SJSA1 (cell line): ENCODE measurements around the gene TMEM87B. TPM values are rescaled to one million over a fixed set of nuclear protein-coding genes. Genes with fewer than 3 reads are reported as not detected.
"Not testable (repeated sequence)": the region's sequence is repeated elsewhere in the genome, so short reads cannot be mapped to it uniquely, and the experiment has no call there.

Experiments used
- DNase-seq, 2 experiments: peaks; one replicate each; pipeline ENCODE4 v3.0.0-alpha.2; 2015 to 2020; ENCODE audit warnings: low spot score in 2 of 2, low read depth in 1 of 2
- H3K27ac ChIP-seq: fragments of 250-450 bp; sonication (Bioruptor Pico); 2 replicates; pipeline ENCODE4 v1.5.1; 2020; ENCODE audit warnings: mild to moderate bottlenecking, moderate library complexity
- H3K27me3 ChIP-seq: fragments of 250-450 bp; sonication (Bioruptor Pico); replicated peaks from 2 replicates; pipeline ENCODE4 v1.5.1; 2020; ENCODE audit warnings: mild to moderate bottlenecking, moderate library complexity
- H3K36me3 ChIP-seq: fragments of 250-450 bp; sonication (Bioruptor Pico); 2 replicates; pipeline ENCODE4 v1.5.1; 2020; ENCODE audit warnings: mild to moderate bottlenecking
- H3K4me1 ChIP-seq: fragments of 250-450 bp; sonication (Bioruptor Pico); replicated peaks from 2 replicates; pipeline ENCODE4 v1.6.1; 2021; ENCODE audit warnings: mild to moderate bottlenecking
- H3K4me3 ChIP-seq: fragments of 250-450 bp; sonication (Bioruptor Pico); 2 replicates; pipeline ENCODE4 v1.5.1; 2020; ENCODE audit warnings: mild to moderate bottlenecking
- H3K9me3 ChIP-seq: fragments of 250-450 bp; sonication (Bioruptor Pico); replicated peaks from 2 replicates; pipeline ENCODE4 v1.5.1; 2020; ENCODE audit warnings: mild to moderate bottlenecking
- total RNA-seq: library from RNA; depleted of rRNA; stranded (reverse); fragments of >200 nt; shearing (Covaris generic); gene quantifications from 2 replicates; pipeline ENCODE4 v1.2.3, GENCODE V29; 2014

Gene TMEM87B
- total RNA-seq, 1 experiment from 2014 or later: 32.5 TPM

GRCh38 chr2:112024231-112024630, 30.8 kb upstream of the TMEM87B start:
- Histone ChIP-seq H3K4me1 (no peaks in the 10 kb centered on the region), H3K27ac (no peak overlapping the region), H3K27me3 (peaks cover 5% of the 10 kb centered on the region; the same call in 1 of the 2 replicates), H3K9me3 (no peaks in the 10 kb centered on the region), H3K36me3 (no peaks in the 10 kb centered on the region), H3K4me3 (no peak overlapping the region)
- no peak for DNase-seq

- DNase-seq: no peak
- H3K27me3 ChIP-seq: no peaks in the 10 kb centered on the region; the same call in 1 of the 2 replicates
- H3K36me3 ChIP-seq: no peaks in the 10 kb centered on the region
- no peaks in the 10 kb centered on the region for H3K4me1 ChIP-seq
- H3K27ac ChIP-seq: no peak overlapping the region
- no peaks in the 10 kb centered on the region for H3K9me3 ChIP-seq
- no peak overlapping the region for H3K4me3 ChIP-seq
These were observed 30.1 kb upstream of the TMEM87B start for GRCh38 chr2:112024896-112025491.

GRCh38 chr2:112026509-112026908, 28.6 kb upstream of the TMEM87B start:
- no peak for DNase-seq
- Histone ChIP-seq H3K9me3 (no peaks in the 10 kb centered on the region), H3K4me3 (no peak overlapping the region), H3K36me3 (no peaks in the 10 kb centered on the region), H3K27ac (no peak overlapping the region), H3K4me1 (no peaks in the 10 kb centered on the region), H3K27me3 (no peaks in the 10 kb centered on the region; the same call in 1 of the 2 replicates)

GRCh38 chr2:112027767-112028166, 27.3 kb upstream of the TMEM87B start:
- H3K36me3 ChIP-seq: no peaks in the 10 kb centered on the region
- no peaks in the 10 kb centered on the region for H3K9me3 ChIP-seq
- no peaks in the 10 kb centered on the region; the same call in 1 of the 2 replicates for H3K27me3 ChIP-seq
- H3K4me1 ChIP-seq: no peaks in the 10 kb centered on the region
- no peak overlapping the region for H3K27ac ChIP-seq
- DNase-seq: no peak
- H3K4me3 ChIP-seq: no peak overlapping the region

GRCh38 chr2:112029164-112029563, 25.9 kb upstream of the TMEM87B start:
- no peaks in the 10 kb centered on the region for H3K36me3 ChIP-seq

GRCh38 chr2:112031473-112032223, 23.4 kb upstream of the TMEM87B start:
- H3K27ac ChIP-seq: no peak overlapping the region
- no peaks in the 10 kb centered on the region for H3K9me3 ChIP-seq
- no peaks in the 10 kb centered on the region for H3K36me3 ChIP-seq
- no peaks in the 10 kb centered on the region for H3K4me1 ChIP-seq
- H3K4me3 ChIP-seq: no peak overlapping the region
- no peaks in the 10 kb centered on the region; the same call in 1 of the 2 replicates for H3K27me3 ChIP-seq
- no peak for DNase-seq

More at GRCh38 chr2:112029164-112029563, 25.9 kb upstream of the TMEM87B start:
- no peaks in the 10 kb centered on the region for H3K9me3 ChIP-seq
- no peaks in the 10 kb centered on the region for H3K4me1 ChIP-seq
- no peaks in the 10 kb centered on the region; the same call in 1 of the 2 replicates for H3K27me3 ChIP-seq
- H3K27ac ChIP-seq: no peak overlapping the region
- H3K4me3 ChIP-seq: no peak overlapping the region
- DNase-seq: no peak

GRCh38 chr2:112032224-112032586, 22.9 kb upstream of the TMEM87B start:
- no peaks in the 10 kb centered on the region for H3K9me3 ChIP-seq
- DNase-seq: no peak
- H3K27ac ChIP-seq: no peak overlapping the region
- no peaks in the 10 kb centered on the region; the same call in 1 of the 2 replicates for H3K27me3 ChIP-seq
- no peak overlapping the region for H3K4me3 ChIP-seq
- H3K36me3 ChIP-seq: no peaks in the 10 kb centered on the region
- H3K4me1 ChIP-seq: no peaks in the 10 kb centered on the region

- no peak for DNase-seq
- no peak overlapping the region for H3K27ac ChIP-seq
- H3K4me3 ChIP-seq: no peak overlapping the region
These were observed 22.2 kb upstream of the TMEM87B start for GRCh38 chr2:112032689-112033465.

GRCh38 chr2:112033600-112033999, 21.5 kb upstream of the TMEM87B start:
- no peak for DNase-seq
- H3K9me3 ChIP-seq: no peaks in the 10 kb centered on the region
- H3K27ac ChIP-seq: no peak overlapping the region
- no peaks in the 10 kb centered on the region for H3K4me1 ChIP-seq
- H3K4me3 ChIP-seq: no peak overlapping the region
- no peaks in the 10 kb centered on the region for H3K36me3 ChIP-seq
- H3K27me3 ChIP-seq: peaks cover 5% of the 10 kb centered on the region; the same call in 1 of the 2 replicates

More at GRCh38 chr2:112032689-112033465, 22.2 kb upstream of the TMEM87B start:
- Histone ChIP-seq H3K36me3 (no peaks in the 10 kb centered on the region), H3K4me1 (no peaks in the 10 kb centered on the region), H3K27me3 (peaks cover 5% of the 10 kb centered on the region; the same call in 1 of the 2 replicates), H3K9me3 (no peaks in the 10 kb centered on the region)

GRCh38 chr2:112034924-112035323, 20.1 kb upstream of the TMEM87B start:
- DNase-seq: no peak
- Histone ChIP-seq H3K9me3 (no peaks in the 10 kb centered on the region), H3K27me3 (peaks cover 5% of the 10 kb centered on the region; the same call in 1 of the 2 replicates), H3K4me1 (no peaks in the 10 kb centered on the region), H3K36me3 (no peaks in the 10 kb centered on the region), H3K27ac (no peak overlapping the region), H3K4me3 (no peak overlapping the region)

- no peaks in the 10 kb centered on the region for H3K36me3 ChIP-seq
- no peaks in the 10 kb centered on the region for H3K9me3 ChIP-seq
- peaks cover 5% of the 10 kb centered on the region; the same call in 1 of the 2 replicates for H3K27me3 ChIP-seq
- no peak for DNase-seq
- no peaks in the 10 kb centered on the region for H3K4me1 ChIP-seq
- H3K27ac ChIP-seq: no peak overlapping the region
- no peak overlapping the region for H3K4me3 ChIP-seq
These were observed 19.3 kb upstream of the TMEM87B start for GRCh38 chr2:112035786-112036185.

GRCh38 chr2:112039556-112039955, 15.5 kb upstream of the TMEM87B start:
- not testable (repeated sequence) for H3K27ac ChIP-seq, DNase-seq, H3K4me3 ChIP-seq, H3K9me3 ChIP-seq, H3K36me3 ChIP-seq, H3K4me1 ChIP-seq, H3K27me3 ChIP-seq

- H3K9me3 ChIP-seq, H3K27ac ChIP-seq, H3K4me1 ChIP-seq, H3K4me3 ChIP-seq, H3K36me3 ChIP-seq, H3K27me3 ChIP-seq, DNase-seq: not testable (repeated sequence)
These were observed 15.0 kb upstream of the TMEM87B start for GRCh38 chr2:112040066-112040465.

- H3K27ac ChIP-seq, H3K36me3 ChIP-seq, H3K4me3 ChIP-seq, DNase-seq, H3K4me1 ChIP-seq, H3K27me3 ChIP-seq, H3K9me3 ChIP-seq: not testable (repeated sequence)
These were observed 13.6 kb upstream of the TMEM87B start for GRCh38 chr2:112041460-112041859.
